HG02571 (cell line): Measurements from ENCODE around the gene CTSC.

Source experiments
- ATAC-seq: cut with Tn5 transposase; IDR thresholded peaks from one replicate; pipeline ENCODE4 v1.9.1; 2021; ENCODE audit warnings: mild to moderate bottlenecking, moderate library complexity; ENCODE audit not compliant: unreplicated experiment

Gene CTSC

DNA sequence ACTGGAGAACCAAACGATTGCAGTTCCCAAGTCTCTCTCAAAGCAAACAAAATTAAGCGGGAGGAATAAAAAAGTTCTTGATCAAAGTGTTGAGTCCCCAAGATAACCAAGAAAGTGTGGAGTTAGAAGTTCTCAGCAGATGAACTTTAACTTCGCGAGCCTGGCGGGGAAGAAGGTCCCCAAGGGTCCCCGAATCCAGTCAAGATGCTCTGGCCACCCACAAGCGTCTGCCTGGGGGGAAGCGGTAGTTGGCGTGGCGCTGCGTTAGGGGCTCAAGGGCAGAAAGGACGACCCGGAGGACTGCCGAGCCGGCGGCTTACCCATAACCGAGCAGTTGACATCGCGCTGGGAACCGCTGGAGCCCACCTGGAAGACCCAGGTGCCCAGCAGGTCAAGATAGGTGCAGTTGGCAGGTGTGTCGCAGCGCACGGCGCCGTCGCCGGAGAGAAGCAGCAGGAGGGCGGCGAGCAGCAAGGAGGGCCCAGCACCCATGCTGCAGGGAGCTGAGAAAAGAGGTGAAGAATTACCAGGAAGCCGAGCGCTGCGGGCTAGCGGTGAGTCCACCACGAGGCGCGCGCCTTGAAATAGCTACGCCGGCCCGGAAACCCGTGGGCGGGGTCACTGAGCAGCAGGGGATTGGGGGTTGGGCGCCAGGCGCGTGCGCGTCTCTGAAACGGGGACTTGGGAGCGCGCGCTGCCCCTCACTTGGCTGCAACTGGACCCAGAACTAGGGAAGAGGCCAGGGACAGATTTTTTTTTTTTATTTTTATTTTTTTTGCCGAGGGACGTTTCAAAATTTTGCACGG, at the start of gene CTSC:
CTSC (minus strand) TSS at position 556 of the 806 bp plus-strand sequence; CDS start at position 492, 64 bp downstream.
- ATAC-seq, result peak; percentile 93

DNA sequence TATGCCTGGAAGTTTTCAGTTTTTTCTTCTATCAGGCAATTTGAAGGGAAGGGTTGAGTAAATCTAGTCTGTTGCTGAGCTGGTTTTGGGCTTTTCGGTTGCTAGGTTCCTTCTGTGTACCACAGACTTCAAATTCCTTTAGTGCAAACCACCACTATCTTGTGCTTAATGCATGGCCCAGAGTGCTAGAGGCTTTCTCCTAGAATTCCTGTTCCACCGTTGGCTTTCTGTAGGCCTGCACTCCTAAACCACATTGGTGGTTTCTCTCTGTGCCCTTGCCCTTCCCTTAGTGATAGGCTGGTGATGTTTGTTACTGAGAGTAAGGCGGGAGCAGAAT, 47.1 kb upstream of the CTSC start:
- ATAC-seq, result no peak

DNA sequence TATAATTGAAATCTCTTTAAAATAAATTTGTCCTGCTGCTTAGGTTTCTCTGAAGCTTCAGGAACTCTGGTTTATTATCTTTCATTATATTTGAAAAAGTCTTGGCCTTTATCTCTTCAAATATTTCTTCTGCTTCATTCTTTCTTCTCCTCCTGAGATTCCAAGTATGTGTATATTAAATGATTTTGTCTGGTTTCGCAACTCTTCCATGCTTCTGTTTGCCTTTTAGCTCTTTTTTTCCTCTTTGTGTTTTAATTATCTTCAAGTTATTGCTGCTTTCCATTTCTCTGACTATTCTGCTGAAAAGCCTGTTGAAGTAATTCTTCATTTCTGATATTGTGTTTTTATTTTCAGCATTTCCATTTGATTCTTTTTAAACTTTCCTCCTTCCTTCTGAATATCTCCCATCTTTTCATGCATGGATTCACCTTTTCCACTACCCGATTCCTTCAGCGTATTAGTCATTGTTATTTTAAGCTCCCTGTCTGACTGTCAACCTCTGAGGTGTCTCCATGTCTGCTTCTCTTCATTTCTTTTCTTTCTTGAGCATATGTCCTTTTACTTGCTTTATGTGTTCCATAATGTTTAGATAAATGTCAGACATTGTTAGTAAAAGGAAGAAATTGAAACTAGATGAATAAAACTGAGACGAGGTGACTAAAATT, 46.6 kb upstream of the CTSC start:
- no peak for ATAC-seq

DNA sequence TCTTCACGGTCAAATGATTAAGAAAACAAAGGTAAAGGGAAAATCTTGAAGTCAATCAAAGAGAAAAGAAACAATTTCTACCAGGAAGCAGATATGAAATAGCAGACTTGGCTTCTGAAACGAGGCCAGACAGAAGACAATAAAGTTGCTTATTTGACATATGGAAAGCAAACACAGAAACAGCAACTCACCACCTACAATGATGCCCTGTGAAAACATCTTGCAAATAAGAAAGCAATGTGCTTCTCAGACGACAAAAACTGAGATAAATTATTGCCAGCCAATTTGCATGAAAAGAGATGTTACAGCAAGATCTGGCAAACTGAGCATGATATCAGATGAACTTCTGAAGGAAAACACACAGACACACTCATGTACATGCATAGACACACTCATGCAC, 45.9 kb upstream of the CTSC start:
- ATAC-seq, result no peak

DNA sequence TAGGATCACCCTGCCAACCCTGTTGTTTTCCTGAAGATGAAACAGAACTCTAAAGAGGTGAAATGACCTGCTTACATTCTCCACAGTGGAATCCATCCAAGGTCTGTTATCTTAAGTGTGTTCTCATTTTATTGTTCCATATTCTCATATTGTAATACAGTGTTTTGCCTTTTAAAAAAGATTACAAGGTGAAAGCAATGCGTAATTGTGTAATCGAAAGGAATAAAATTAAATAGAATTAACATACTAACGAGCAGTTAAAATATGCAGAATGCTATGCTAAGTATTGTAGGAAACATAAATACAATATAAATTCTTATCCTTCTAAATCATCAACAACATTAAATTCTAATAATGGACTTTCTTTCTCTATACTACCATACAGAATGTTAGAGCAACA, 41.6 kb upstream of the CTSC start:
- no peak for ATAC-seq

DNA sequence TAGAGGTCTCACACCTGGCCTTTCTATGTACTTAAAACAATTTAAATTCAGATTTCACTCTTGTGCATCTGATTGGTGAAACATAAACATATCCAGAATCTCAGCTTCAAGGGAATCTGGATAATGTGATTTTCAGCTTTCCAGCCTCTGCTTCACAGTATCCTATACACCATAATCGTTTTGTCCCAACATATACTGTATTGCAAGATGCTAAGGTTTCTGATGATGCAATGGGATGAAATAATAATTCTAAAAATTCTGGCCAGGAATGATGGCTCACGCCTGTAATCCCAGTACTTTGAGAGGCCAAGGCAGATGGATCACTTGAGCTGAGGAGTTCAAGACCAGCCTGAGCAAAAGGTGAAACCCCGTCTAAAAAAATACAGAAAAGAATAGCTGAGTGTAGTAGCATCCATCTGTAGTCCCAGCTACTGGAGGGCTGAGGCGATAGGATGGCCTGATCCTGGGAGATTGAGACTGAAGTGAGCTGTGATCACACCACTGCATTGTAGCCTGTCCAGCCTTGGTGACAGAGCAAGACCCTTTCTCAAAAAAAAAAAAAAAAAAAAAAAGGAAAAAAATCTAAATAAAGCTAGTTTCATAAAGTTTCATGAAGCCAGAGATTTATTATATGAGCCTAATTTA, 41.0 kb upstream of the CTSC start:
- no peak for ATAC-seq

DNA sequence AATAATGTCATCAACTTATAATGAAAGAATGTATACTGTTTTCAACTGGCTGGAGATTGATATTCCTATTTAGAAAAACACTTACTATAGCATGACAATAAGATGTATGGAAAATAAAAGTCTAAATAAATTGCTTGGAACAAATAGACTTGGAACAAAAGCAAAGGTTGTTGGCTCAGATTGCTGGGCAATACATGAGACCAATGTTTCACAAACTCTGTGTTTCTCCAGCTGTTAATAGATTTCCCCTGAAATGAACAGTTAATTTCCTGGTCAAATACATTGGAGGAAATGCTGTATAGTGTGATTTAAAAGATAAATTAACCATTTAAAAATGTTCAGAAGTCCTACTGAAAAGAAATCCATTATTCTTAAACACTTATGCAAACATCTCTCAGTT, 40.1 kb upstream of the CTSC start:
- ATAC-seq, result no peak

DNA sequence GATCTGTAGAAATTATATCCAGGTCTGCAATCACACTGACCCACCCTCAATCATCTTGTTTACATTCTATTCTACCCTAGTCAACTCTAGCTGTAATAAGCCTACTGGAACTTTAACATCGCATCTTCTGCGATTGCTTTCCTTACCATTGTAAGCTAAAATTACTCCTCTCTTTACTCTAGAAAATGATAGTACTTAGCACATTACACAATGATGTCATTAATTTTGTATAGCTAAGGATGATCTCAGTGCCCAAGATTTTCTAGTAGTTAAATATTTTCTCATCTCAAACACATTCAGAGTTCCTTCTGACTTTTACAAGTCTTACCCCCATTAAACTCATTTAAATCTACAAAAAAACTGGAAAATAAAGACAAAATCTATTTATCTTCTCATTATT, 39.6 kb upstream of the CTSC start:
- no peak for ATAC-seq

DNA sequence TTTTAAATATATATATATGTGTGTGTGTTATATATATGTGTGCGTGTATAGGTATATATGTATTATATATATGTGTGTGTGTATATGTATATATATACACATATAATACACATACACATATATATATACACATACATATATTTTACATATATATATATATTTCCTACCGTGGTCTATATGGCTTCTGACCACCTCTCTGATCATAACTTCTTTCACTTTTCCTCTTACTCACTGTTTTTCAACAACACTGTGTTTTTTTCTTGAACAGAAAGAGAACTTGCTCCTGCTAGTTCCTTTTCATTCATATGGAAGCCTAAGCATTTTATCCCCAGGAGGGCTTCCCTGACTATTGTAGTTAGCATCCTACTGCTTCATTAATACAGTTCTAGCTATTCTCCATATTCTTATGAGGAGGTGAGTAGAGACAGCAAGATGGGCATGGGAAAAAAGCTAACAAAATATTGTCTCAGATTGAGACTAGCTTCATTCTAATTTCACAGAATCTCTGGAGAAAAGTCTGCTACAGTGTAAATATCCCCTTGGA, 38.5 kb upstream of the CTSC start:
- ATAC-seq, result no peak

DNA sequence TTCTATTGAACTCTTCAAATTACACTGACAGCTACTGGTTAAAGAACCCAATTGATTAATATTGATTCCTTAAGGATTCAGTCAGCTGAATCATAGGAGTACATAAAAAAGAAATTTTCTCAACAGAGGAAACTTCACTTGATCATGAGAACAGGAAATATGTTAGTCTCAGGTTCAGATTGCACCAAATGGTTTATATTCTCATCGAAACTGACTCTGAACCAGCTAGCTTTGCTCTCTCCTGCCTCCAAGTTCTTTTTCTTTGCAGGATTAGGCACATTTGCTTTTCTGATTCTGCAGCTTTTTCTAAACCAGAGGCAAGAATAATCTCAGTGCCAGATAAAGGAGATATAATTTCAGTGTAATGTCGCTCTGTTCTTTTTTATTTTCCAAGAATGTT, 33.2 kb upstream of the CTSC start:
- ATAC-seq, result no peak

DNA sequence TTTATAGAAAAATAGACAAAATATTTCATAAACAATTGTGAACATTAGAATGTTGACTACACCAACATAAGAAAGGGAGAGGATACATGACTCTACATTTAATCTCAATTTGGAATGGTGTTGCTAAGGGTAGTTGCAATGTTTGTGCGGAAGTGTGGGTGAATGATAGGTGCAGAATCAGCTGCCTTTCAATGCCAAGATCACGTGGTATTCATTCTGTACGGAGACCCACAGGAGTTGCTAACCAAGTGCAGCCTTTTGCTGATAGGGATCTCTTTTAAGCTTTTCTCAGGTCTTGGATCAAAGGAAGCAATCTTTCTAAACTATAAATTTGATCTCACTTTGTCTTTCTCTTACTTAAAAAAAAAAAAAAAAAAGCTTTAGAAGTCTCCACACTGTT, 29.8 kb upstream of the CTSC start:
- no peak for ATAC-seq

DNA sequence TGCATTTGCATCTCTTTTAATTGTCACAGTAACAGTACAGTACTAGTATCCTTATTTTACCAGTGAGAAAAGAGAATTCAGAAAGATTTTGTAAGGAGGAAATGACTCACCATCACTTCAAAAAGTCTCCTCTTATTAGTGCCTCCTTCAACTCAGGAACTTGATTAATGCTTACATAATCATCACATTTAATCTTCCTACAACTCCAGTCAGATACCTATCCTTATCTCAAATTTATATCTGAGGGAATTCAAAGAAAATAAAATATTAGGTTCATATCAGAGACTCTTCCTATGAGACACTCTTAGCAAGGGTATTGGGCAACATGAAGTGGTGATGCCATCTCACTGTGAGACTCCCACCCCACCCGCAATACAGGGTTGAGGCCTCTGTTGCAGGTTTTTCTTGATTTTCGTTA, 26.1 kb upstream of the CTSC start:
- ATAC-seq, result no peak

DNA sequence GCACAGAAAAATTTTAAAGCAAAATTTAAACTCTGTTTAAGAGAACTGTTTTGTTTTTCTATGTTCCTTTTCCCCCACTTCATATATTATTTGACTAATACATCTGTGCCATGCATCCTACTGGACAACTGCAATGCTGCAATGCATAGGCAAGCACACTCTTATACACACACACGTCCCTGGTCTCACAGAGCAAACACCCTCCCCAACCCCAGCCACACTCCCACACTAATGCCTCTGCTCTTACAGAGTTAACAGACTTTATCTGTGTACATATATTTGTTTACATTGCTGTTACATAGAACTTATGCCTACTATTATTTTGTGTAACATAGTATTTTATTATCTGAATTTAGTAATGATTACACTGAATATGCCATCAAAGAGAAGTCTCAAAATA, 25.5 kb upstream of the CTSC start:
- ATAC-seq, result no peak

DNA sequence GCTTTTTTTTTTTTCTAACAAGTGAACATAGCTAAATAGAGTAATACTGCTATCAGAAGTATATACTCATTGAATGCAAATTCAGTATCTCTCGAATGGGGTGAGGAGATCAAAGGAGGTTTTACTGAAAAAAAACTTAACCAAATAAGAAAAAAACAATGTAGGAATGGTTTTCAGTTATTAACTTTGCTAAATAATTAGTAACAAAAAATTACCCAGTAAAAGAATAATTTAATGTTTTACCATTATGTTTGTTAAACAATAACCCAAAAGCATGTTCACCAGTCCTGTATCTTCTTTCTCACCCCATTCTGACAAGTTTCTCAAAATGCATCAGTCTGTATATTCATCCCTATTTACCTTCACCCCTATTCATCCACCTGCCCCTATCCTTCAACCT, 22.6 kb upstream of the CTSC start:
- ATAC-seq, result no peak

DNA sequence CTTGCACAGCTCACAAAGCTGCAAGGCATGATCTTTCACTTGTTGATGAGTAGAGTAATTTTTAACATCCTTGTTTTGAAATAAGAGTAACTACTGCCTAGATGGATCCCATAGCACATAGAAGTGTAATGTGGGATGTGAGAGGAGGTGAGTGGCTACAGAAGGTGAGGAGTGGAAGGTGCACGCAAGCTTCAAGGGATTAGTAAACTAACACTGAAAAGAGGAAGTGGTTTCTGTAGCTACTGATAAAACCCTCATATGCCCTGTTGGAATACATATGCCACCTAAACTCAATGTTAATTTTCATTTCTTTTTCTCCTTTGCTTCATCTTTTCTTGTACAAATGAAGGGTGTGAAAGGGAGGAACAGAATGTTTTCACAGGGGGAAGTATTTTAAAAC, 22.0 kb upstream of the CTSC start:
- ATAC-seq, result peak; percentile 52

DNA sequence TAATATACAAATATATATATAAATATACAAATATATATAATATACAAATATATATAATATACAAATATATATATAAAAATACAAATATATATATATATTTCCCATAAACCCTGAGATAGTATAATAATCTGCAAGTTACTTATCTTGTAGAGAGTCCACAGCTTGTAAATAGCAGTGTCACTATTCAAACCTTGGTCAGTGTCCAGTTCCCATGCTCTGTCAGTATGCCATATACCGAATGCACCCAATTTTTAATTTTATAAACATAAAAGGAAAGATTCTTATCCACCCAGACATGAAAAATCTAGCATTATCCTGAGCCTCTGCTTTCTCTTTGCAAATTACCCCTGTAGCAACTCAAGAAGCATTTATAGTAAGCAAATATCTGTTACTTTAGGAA, 21.6 kb upstream of the CTSC start:
- ATAC-seq, result no peak

DNA sequence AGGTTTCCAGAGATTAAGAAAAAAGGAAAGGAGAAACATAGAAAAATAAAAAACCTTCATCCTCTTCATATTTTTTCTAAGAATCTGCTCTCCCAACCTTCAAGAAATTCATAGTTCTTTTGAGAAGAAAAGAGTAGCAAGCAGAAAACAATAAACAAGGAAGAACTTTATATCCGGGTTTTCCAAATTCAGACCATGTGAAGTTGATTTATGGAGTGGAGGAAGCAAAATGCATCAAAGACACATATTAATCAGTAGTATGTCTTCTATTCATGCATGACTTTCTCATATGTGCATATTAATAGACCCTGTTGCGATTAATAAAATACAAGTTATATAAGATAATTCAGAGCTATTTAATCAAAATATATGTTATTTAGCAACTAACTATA, 20.5 kb upstream of the CTSC start:
- no peak for ATAC-seq

DNA sequence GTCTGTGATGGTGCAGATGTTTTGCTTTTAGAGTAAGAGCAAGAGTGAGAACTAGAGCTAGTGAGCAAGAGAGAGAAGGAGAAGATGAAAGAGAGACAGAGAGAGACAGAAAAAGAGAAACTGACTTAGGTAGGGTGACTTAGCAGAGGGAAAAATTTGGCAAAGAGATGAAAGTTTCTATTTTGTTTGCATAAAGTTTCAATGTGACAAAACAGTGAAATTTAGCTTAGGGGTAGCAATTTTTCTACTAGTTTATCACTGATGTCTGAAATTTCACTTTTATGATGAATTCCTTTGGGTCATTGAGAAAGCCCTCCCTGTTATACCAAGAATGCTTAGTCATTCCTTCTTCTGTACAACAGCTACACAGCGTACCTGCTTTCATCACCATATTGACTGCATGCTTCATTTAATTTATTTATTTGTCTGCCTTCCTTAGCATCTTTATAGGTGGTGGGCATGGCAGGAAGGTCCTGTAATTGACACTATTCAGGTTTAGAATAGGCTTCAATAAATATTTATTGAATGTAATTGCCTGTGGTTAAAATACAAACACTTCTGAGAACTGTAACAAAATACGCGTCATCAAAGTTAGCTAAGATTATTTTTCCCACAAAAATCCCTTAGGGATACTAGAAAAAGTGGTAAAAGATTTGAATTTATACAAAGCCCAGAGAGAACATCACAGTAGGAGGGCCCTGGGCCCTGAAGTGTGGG, 19.9 kb upstream of the CTSC start:
- peak; percentile 79 for ATAC-seq

DNA sequence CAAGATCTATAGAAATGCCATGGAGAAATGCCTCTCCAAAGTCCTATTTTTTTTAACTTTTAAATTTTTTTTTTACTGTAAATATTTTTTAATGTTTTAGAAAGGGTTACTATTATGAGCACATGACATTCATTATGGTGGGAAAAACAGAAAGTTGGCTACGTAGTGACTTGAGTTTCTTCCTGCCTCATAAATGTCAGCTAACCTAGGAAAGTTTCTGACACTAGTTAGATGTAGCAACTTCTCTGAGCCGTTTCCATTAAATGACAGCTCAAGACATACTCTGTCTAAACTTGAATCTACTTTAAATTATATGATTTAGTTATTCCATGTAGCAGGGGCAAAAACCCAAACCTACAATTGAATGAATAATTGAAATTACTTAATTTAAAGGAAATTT, 18.4 kb upstream of the CTSC start:
- ATAC-seq, result no peak

DNA sequence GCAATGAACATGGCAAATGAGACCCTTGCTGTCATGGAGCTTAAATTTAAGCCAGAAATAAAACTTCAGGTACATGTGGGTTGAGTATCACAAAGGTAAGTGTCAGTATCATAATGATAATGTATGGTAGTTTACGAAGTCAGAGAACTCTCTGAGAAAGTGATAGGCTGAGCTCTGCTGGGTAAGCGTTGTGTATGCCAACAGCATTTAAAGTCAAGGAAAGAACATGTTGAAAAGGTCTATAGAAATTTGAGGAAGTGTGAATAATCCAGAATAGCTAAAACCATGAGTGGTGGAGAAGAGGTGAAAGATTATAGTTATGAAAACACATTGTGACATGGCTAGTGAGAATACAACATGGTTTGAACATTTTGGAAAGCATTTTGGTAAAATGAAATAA, 17.4 kb upstream of the CTSC start:
- ATAC-seq, result no peak

DNA sequence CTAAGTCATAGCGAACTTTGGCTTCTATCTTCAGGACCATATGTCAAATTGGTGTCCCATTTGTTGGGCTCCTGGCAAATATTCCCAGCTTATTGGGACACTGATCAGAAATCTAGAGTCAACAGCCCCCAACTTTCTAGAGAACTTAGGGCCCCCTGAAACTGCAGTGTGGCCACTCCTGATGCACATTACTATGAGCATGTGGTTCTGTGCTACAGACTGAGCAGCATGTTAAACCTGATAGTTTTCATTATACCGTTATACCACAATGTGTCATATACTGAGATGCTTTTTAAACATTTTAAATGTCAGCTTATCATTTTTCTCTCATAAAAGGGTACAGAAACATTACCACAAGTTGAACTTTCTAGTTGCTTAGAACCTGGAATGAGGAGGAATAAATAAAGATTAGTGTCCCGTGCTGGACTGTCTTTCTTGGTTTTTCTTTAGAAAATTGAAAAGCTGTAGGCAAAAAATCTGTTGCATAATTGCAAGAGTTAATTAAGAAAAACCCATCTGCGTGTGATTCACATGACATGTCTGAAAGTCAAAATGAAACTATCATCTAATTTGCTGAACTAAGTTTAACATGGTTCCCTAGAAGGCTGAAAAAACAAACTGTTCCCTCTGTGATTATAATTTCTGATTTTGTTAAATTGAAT, 16.4 kb upstream of the CTSC start:
- peak; percentile 34 for ATAC-seq
